Prostate gland (tissue), 2 donors: Measurements from ENCODE around the gene NAB1. TPM values are rescaled to one million over a fixed set of nuclear protein-coding genes. Genes with fewer than 3 reads are reported as not detected.
A peak's percentile ranks its signal among the peaks of the same experiment; 100 is the strongest.

Source experiments
- DNase-seq: peaks from one replicate; pipeline ENCODE4 v3.0.0-alpha.2; 2019; ENCODE audit warnings: low spot score
- H3K27ac ChIP-seq, 2 donors: fragments of 200-600 bp; sonication (generic); 2 replicates each; pipeline ENCODE4 v1.5.1; 2017 to 2019
- H3K27me3 ChIP-seq: fragments of 200-600 bp; sonication (generic); replicated peaks from 2 replicates; pipeline ENCODE4 v1.5.1; 2019; ENCODE audit not compliant: insufficient read depth
- H3K36me3 ChIP-seq, 2 donors: fragments of 200-600 bp; sonication (generic); 1 replicate in 1 of 2; 2 replicates in 1 of 2; pipeline versions ENCODE4 v1.5.1 to v1.8.1; 2017 to 2019
- H3K4me1 ChIP-seq: fragments of 200-600 bp; sonication (generic); replicated peaks from 2 replicates; pipeline ENCODE4 v1.5.1; 2019
- H3K4me3 ChIP-seq, 2 donors: fragments of 200-600 bp; sonication (generic); 2 replicates each; pipeline ENCODE4 v1.5.1; 2017 to 2019
- H3K9me3 ChIP-seq: fragments of 200-600 bp; sonication (generic); 2 replicates; pipeline ENCODE4 v1.5.1; 2017
- POLR2A ChIP-seq: fragments of 450-650 bp; IDR thresholded peaks from one replicate; pipeline ENCODE4 v1.6.1; 2016; ENCODE audit warnings: antibody characterized with exemption, mild to moderate bottlenecking
- POLR2AphosphoS5 ChIP-seq: sonication (generic); formaldehyde crosslinking; IDR thresholded peaks from one replicate; pipeline ENCODE4 v1.6.1; 2017; ENCODE audit warnings: antibody characterized with exemption
- WGBS: methylation state at CpG from one replicate; pipeline ENCODE4 v1.1.5; 2018; 5-methylcytosine and 5-hydroxymethylcytosine counted together
- intact Hi-C: fragments of 100-400 bp; cut with DNase I; formaldehyde crosslinking; loops from one replicate; pipeline ENCODE4 v1.14.2; 2022
- total RNA-seq, 2 donors: library from RNA; depleted of rRNA; stranded (reverse); fragments of >200 nt; gene quantifications; one replicate each; pipeline ENCODE4 v1.1.0, GENCODE V29; 2016
- TF ChIP-seq, protein P1 (sequence below), 4 experiments: fragments of 200-600 bp in 2 of 4; fragments of 450-650 bp in 2 of 4; sonication (generic) in 2 of 4; IDR thresholded peaks; 1 replicate in 3 of 4; 2 replicates in 1 of 4; pipeline ENCODE4 v1.5.1; 2016 to 2019; ENCODE audit warnings: antibody characterized with exemption in 4 of 4, mild to moderate bottlenecking in 2 of 4, moderate library complexity in 2 of 4

Gene NAB1
- 10 to 100 TPM; 36.6 to 48.6 TPM for total RNA-seq

- intact Hi-C loops: loop anchor here (2.0 kb wide), 1 partner anchor 114 kb away; the partner anchor contains the start of gene NEMP2
Observed at GRCh38 chr2:190649035-190649797, at the start of gene NAB1. NAB1 (plus strand) TSS chr2:190649083; CDS start chr2:190659177, 10,094 bp downstream.

DNA sequence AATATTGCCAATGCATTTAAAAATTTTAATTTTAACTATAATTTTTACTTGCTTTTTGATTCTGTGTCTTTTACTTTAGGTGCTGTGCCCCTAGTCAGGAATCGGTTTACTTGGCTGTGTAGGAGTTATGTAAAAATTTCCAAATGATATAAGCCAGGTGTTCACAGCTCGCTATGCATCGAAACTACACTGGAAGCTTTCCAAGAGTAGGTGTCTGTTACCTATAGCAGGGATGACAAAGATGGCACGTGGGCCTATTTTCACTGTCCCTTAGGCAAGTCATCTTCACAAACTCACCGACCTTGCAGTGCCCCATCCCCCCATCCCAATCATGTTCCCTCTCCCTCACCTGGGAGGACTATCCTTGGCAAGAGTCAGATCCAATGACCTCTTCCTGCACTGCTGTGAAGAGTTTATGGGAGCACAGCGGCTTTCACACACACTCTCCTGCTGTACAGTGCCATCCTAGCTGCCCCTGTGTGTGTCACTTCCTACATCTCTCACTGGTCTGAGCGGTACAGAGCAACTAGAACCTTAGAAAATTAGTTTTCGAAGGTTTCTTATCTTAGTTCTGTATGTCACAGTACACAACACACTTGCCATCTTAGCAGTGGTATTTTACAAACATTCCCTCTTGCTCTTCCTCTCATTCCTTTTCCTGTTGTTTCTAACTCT lies 49.2 kb upstream of the NAB1 start:
- Histone ChIP-seq H3K4me1 (no peaks in the 10 kb centered on the region), H3K27me3 (no peaks in the 10 kb centered on the region), H3K4me3 (no peak overlapping the region), H3K36me3 (no peaks in the 10 kb centered on the region), H3K27ac (no peak overlapping the region), H3K9me3 (no peaks in the 10 kb centered on the region)
- intact Hi-C loops: no loop called here
- DNase-seq: no peak
- TF ChIP-seq, protein P1, sequence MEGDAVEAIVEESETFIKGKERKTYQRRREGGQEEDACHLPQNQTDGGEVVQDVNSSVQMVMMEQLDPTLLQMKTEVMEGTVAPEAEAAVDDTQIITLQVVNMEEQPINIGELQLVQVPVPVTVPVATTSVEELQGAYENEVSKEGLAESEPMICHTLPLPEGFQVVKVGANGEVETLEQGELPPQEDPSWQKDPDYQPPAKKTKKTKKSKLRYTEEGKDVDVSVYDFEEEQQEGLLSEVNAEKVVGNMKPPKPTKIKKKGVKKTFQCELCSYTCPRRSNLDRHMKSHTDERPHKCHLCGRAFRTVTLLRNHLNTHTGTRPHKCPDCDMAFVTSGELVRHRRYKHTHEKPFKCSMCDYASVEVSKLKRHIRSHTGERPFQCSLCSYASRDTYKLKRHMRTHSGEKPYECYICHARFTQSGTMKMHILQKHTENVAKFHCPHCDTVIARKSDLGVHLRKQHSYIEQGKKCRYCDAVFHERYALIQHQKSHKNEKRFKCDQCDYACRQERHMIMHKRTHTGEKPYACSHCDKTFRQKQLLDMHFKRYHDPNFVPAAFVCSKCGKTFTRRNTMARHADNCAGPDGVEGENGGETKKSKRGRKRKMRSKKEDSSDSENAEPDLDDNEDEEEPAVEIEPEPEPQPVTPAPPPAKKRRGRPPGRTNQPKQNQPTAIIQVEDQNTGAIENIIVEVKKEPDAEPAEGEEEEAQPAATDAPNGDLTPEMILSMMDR (IDR thresholded peaks at IDR 0.05): no peak
- TF ChIP-seq POLR2A (no peak), POLR2AphosphoS5 (no peak)
- 68% methylated on average over 8 of the region's 8 CpGs for WGBS

More at GRCh38 chr2:190649035-190649797, at the start of gene NAB1:
- Histone ChIP-seq H3K9me3 (no peaks in the 10 kb centered on the region), H3K27ac (peak within 1 kb of the TSS; percentile 86), H3K27me3 (no peaks in the 10 kb centered on the region), H3K4me1 (peaks cover 6% of the 10 kb centered on the region), H3K36me3 (no peaks in the 10 kb centered on the region), H3K4me3 (peak within 1 kb of the TSS; percentile 87 to 97)
- peak; percentile 25 for DNase-seq
- whole genome bisulfite sequencing: under 1% methylated on average over 79 of the region's 95 CpGs
- TF ChIP-seq POLR2AphosphoS5 (no peak), POLR2A (no peak)
- TF ChIP-seq, protein P1 (IDR thresholded peaks at IDR 0.05): no peak

DNA sequence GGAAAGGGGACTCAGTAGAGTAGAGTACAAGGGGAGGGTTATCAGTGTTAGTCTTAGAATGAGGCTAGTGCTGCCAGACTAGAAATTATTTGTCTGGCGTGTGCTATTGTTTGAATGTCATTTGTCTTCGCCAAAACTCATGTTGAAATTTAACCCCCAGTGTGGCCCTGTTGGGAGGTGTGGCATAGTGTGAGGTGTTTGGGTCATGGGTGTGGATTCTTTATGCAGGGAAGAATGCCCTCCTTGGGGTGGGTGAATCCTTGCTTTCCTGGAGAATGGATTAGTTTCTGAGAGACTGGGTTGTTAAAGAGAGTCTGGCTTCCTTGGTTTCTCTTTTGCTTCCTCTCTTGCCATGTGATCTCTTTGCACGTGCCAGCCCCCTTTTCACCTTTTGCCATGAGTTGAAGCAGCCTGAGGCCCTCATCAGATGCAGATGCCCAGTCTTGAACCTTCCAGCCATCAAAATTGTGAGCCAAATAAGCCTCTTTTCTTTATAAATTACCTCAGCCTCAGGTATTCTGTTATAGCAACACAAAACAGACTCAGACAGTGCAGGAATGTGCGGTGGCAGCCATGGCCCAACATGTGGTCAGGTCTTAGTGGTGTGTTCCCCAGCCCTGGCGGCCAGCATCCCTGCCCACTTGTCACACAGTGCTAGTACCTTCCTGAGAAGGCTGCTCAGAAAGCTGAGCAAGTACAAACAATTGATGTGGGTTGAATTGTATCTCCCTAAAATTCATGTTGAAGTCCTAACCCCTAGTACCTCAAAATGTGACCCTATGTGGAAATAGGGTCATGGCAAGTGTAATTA lies 48.4 kb upstream of the NAB1 start:
- no peaks in the 10 kb centered on the region for H3K9me3 ChIP-seq
- H3K27me3 ChIP-seq: no peaks in the 10 kb centered on the region
- H3K4me1 ChIP-seq: no peaks in the 10 kb centered on the region
- WGBS: 73% methylated on average over 5 of the region's 5 CpGs
- no peaks in the 10 kb centered on the region for H3K36me3 ChIP-seq
- no peak overlapping the region for H3K4me3 ChIP-seq
- no peak for DNase-seq
- TF ChIP-seq, protein P1 (IDR thresholded peaks at IDR 0.05): no peak
- no peak for TF ChIP-seq POLR2A
- no peak for TF ChIP-seq POLR2AphosphoS5
- intact Hi-C loops: no loop called here
- H3K27ac ChIP-seq: no peak overlapping the region

- Histone ChIP-seq H3K36me3 (no peaks in the 10 kb centered on the region), H3K4me1 (no peaks in the 10 kb centered on the region), H3K4me3 (no peak overlapping the region), H3K27ac (no peak overlapping the region), H3K9me3 (no peaks in the 10 kb centered on the region), H3K27me3 (no peaks in the 10 kb centered on the region)
- no peak for DNase-seq
- WGBS: 87% methylated on average over 5 of the region's 5 CpGs
- intact Hi-C loops: no loop called here
- TF ChIP-seq POLR2A: no peak
- TF ChIP-seq POLR2AphosphoS5: no peak
- TF ChIP-seq, protein P1 (IDR thresholded peaks at IDR 0.05): no peak
Observed at GRCh38 chr2:190603374-190603773, 45.5 kb upstream of the NAB1 start.
